K562 (cell line): ENCODE data around the gene LBR. TPM values are rescaled to one million over a fixed set of nuclear protein-coding genes. Genes with fewer than 3 reads are reported as not detected.

Source experiments
- ATAC-seq: fragments of 200-7000 bp; cut with Tn5 transposase; 3 replicates; pipeline ENCODE4 v1.9.1; 2020; ENCODE audit warnings: moderate library complexity
- BruUV-seq: library from RNA; stranded (reverse); fragments of 400-500 nt; replicated peaks from 2 replicates; lab custom pipeline; 2021; lab: Mats Ljungman, UMichigan
- CTCF ChIA-PET: fragments of 300-600 bp; formaldehyde crosslinking; extraction: SDS; loops from one replicate; lab custom pipeline; 2021; ENCODE audit warnings: low intra/inter-chr PET ratio; lab: Yijun Ruan, JAX
- POLR2A ChIA-PET: fragments of 300-600, 350-650 bp; sonication (Branson Sonifier 250); formaldehyde crosslinking; extraction: SDS; loops from one replicate; lab custom pipeline; 2021; ENCODE audit warnings: antibody characterized with exemption, inconsistent platforms; lab: Yijun Ruan, JAX
- DNase-seq, 4 experiments: peaks; one replicate each; pipeline versions ENCODE4 v3.0.0 to v3.0.0-alpha.2; 2011 to 2018; ENCODE audit warnings: low spot score in 3 of 4, mixed read lengths in 3 of 4; ENCODE audit errors: extremely low read depth in 1 of 4
- FAIRE-seq: peaks from 2 replicates; lab custom pipeline; 2011; peaks lifted over from hg19 to GRCh38; lab: Jason Lieb, UNC
- H2AFZ ChIP-seq: 2 replicates; pipeline ENCODE4 v1.6.0; 2011; ENCODE audit warnings: low read depth, low read length, control low read depth, inconsistent platforms
- H3K27ac ChIP-seq: fragments of 200-600 bp; 3 replicates; pipeline ENCODE4 v1.8.0; 2011; ENCODE audit warnings: low read depth, mild to moderate bottlenecking, control low read depth, inconsistent platforms, low read length, moderate library complexity, mixed read lengths; ENCODE audit errors: extremely low read depth
- H3K27me3 ChIP-seq, 2 experiments: fragments of 300-600 bp in 1 of 2; 2 replicates in 1 of 2; 3 replicates in 1 of 2; pipeline versions ENCODE4 v1.6.0 to v1.8.0; 2011; ENCODE audit warnings: inconsistent platforms in 2 of 2, low read length in 2 of 2, mild to moderate bottlenecking in 1 of 2, mixed read lengths in 1 of 2, moderate library complexity in 1 of 2; ENCODE audit not compliant: control insufficient read depth in 2 of 2, insufficient read depth in 2 of 2
- H3K36me3 ChIP-seq: fragments of 300-600 bp; 3 replicates; pipeline ENCODE4 v1.8.0; 2011; ENCODE audit warnings: mild to moderate bottlenecking, low read length, inconsistent platforms; ENCODE audit not compliant: control insufficient read depth, insufficient read depth
- H3K4me1 ChIP-seq, 2 experiments: fragments of 200-600 bp in 1 of 2; replicated peaks in 1 of 2; 2 replicates in 1 of 2; 3 replicates in 1 of 2; pipeline versions ENCODE4 v1.5.1 to v1.8.0; 2011; ENCODE audit warnings: inconsistent platforms in 2 of 2, low read length in 2 of 2, mild to moderate bottlenecking in 1 of 2, mixed read lengths in 1 of 2, moderate library complexity in 1 of 2; ENCODE audit not compliant: control insufficient read depth in 2 of 2, insufficient read depth in 2 of 2
- H3K4me2 ChIP-seq: 2 replicates; pipeline ENCODE4 v1.6.1; 2011; ENCODE audit warnings: low read length, control low read depth, inconsistent platforms, mixed read lengths; ENCODE audit not compliant: insufficient read depth
- H3K4me3 ChIP-seq: fragments of 200-600 bp; sonication (generic), shearing (Covaris generic); 2 replicates; pipeline ENCODE4 v1.5.1; 2016; ENCODE audit warnings: control low read depth, inconsistent platforms
- H3K79me2 ChIP-seq: fragments of 200-600 bp; 3 replicates; pipeline ENCODE4 v1.8.0; 2011; ENCODE audit warnings: low read length, inconsistent platforms; ENCODE audit not compliant: control insufficient read depth, insufficient read depth
- H3K9ac ChIP-seq, 2 experiments: 2 replicates each; pipeline versions ENCODE4 v1.6.0 to v1.6.1; 2011; ENCODE audit warnings: low read depth in 2 of 2, low read length in 2 of 2, control low read depth in 1 of 2, inconsistent platforms in 1 of 2, mild to moderate bottlenecking in 1 of 2, mixed read lengths in 1 of 2; ENCODE audit not compliant: insufficient read depth in 1 of 2
- H3K9me1 ChIP-seq: one replicate; pipeline ENCODE4 v1.6.0; 2011; ENCODE audit warnings: inconsistent platforms, mild to moderate bottlenecking, low read length, moderate library complexity; ENCODE audit not compliant: control insufficient read depth, insufficient read depth
- H3K9me3 ChIP-seq: replicated peaks from 2 replicates; pipeline ENCODE4 v1.5.1; 2011; ENCODE audit warnings: low read depth, low read length, inconsistent platforms; ENCODE audit not compliant: control insufficient read depth, insufficient read depth
- H4K20me1 ChIP-seq: replicated peaks from 2 replicates; pipeline ENCODE4 v1.6.1; 2011; ENCODE audit warnings: low read length, inconsistent platforms, mixed read lengths; ENCODE audit not compliant: control insufficient read depth, insufficient read depth
- FOXM1 ChIP-seq, 2 experiments: fragments of 450-650 bp in 1 of 2; sonication (generic) in 1 of 2; formaldehyde crosslinking in 1 of 2; IDR thresholded peaks; 2 replicates each; pipeline versions ENCODE4 v1.6.1 to v1.9.0; 2017 to 2022; ENCODE audit warnings: low read depth in 2 of 2, mild to moderate bottlenecking in 2 of 2, missing genetic modification reagents in 1 of 2, moderate library complexity in 1 of 2
- RBM25 ChIP-seq: fragments of 200-400 bp; formaldehyde crosslinking; IDR thresholded peaks from 2 replicates; pipeline ENCODE4 v1.6.1; 2018; ENCODE audit warnings: low read length, low read depth, moderate library complexity; ENCODE audit not compliant: severe bottlenecking
- ZNF134 ChIP-seq: fragments of 250-450 bp; sonication (Bioruptor Pico); conservative IDR thresholded peaks from 2 replicates; pipeline ENCODE4 v1.4.0; 2020
- WGBS: fragments of 100-300 bp; shearing (Covaris generic); methylation state at CpG from one replicate; pipeline ENCODE4 v1.1.6; 2016; ENCODE audit warnings: low coverage, mixed read lengths; ENCODE audit not compliant: insufficient coverage; ENCODE audit errors: missing lambda C conversion rate; 5-methylcytosine and 5-hydroxymethylcytosine counted together
- in situ Hi-C: fragments of 300-500 bp; cut with MboI; formaldehyde crosslinking; loops from 4 replicates; pipeline ENCODE4 v1.15.0; 2018; ENCODE audit warnings: inconsistent platforms, mixed read lengths
- intact Hi-C: fragments of 100-400 bp; cut with micrococcal nuclease; formaldehyde crosslinking; loops from 2 replicates; pipeline ENCODE4 v1.14.2; 2022
- polyA plus RNA-seq, 8 experiments: library from polyadenylated mRNA; depleted of rRNA in 4 of 8; stranded (reverse) in 5 of 8; unstranded in 3 of 8; fragments of >200 nt; fragmentation: Nextera tagmentation in 2 of 8; fragmentation: Illumina TruSeq in 1 of 8; extraction: Ambion mirVana in 2 of 8; extraction: Trizol in 1 of 8; gene quantifications; 2 replicates each; pipeline versions ENCODE4 v1.2.1 to v1.2.3, GENCODE V29; 2011 to 2014; ENCODE audit warnings: inconsistent platforms in 1 of 8, missing spikeins in 1 of 8
- total RNA-seq, 7 experiments: library from RNA; depleted of rRNA in 6 of 7; stranded (reverse); fragments of >200 nt in 6 of 7; fragmentation: Illumina TruSeq in 2 of 7; extraction: Trizol in 2 of 7; gene quantifications; 2 replicates each; pipeline versions ENCODE4 v1.2.1 to v1.2.3, GENCODE V29; 2011 to 2021; ENCODE audit warnings: low replicate concordance in 1 of 7
- TF ChIP-seq, protein P1 (sequence below): fragments of 250-450 bp; sonication (Bioruptor Pico); IDR thresholded peaks from 2 replicates; pipeline ENCODE4 v1.4.0; 2020; ENCODE audit warnings: mild to moderate bottlenecking

LBR gene
- total and polyA plus RNA-seq, 9 of the 15 experiments (the other 6 are each of a cell fraction or from before 2014, with no cell fraction given) = 102 to 229 (median 197) TPM

DNA sequence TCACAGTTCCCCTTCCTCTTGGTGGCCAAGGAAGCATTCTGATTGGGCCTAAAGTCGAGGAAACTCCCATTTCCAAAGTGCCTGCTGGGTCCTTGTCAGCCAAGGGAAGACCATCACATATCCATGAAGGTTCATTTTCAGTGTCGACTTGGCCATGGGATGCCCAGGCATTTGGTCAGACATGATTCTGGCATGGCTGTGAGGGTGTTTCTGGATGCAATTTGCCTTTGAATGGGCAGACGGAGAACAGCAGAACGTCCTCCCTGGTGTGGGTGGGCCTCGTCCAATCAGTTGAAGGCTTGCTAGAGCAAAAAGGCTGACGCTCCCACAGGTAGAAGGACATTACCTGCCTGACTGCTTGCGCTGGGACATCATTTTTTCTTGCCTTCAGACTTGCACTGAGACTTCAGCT, 48.3 kb upstream of the LBR start:
- ChIA-PET POLR2A (interaction anchor here (0.5 to 0.8 kb wide), 2 partner anchors 292 to 954 kb away, joined by 4 read pairs; no protein-coding TSS in a partner anchor), CTCF (interaction anchor here (0.6 to 4.3 kb wide), 10 partner anchors 21 to 645 kb away, joined by 3 to 133 read pairs (median 17); partner anchors contain the start of gene SRP9)
- H3K9ac ChIP-seq = no peak overlapping the region
- ATAC-seq = no peak
- 8% methylated on average over 7 of the region's 7 CpGs for WGBS
- FAIRE-seq = no peak
- peaks cover 0 to 16% of the 10 kb centered on the region in 2 experiments; a peak in 3 of 5 replicates for H3K4me1 ChIP-seq
- no peak overlapping the region for H3K4me3 ChIP-seq
- no peak overlapping the region for H2AFZ ChIP-seq
- in situ Hi-C loops = loop anchor here (5.0 to 10.0 kb wide), 5 partner anchors 301 to 719 kb away; partner anchors contain the start of gene SRP9
- TF ChIP-seq RBM25 (peak; percentile 82), FOXM1 (IDR thresholded peaks at IDR 0.05; ENCODE audit: low read depth) (peak; percentile 48; the same call in 1 of the 2 replicates), FOXM1 (CRISPR knock-in tag; IDR thresholded peaks at IDR 0.05; ENCODE audit: low read depth) (no peak), ZNF134 (peak; percentile 99)
- TF ChIP-seq, protein P1, sequence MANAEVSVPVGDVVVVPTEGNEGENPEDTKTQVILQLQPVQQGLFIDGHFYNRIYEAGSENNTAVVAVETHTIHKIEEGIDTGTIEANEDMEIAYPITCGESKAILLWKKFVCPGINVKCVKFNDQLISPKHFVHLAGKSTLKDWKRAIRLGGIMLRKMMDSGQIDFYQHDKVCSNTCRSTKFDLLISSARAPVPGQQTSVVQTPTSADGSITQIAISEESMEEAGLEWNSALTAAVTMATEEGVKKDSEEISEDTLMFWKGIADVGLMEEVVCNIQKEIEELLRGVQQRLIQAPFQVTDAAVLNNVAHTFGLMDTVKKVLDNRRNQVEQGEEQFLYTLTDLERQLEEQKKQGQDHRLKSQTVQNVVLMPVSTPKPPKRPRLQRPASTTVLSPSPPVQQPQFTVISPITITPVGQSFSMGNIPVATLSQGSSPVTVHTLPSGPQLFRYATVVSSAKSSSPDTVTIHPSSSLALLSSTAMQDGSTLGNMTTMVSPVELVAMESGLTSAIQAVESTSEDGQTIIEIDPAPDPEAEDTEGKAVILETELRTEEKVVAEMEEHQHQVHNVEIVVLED = no peak
- no peaks in the 10 kb centered on the region for H3K9me1 ChIP-seq
- H3K9me3 ChIP-seq = no peaks in the 10 kb centered on the region
- intact Hi-C loops = no loop called here
- no TSS peak for BruUV-seq
- DNase-seq = no peak
- H3K4me2 ChIP-seq = no peak overlapping the region
- H4K20me1 ChIP-seq = 0 out of 2 replicates have a peak, but pooled peaks cover 6% of the 10 kb centered on the region
- peaks cover 20 to 43% of the 10 kb centered on the region in 2 experiments; a peak in 4 of 5 replicates for H3K27me3 ChIP-seq
- no peaks in the 10 kb centered on the region for H3K36me3 ChIP-seq
- no peak overlapping the region for H3K27ac ChIP-seq
- no peaks in the 10 kb centered on the region for H3K79me2 ChIP-seq
